HG02623 (cell line): ENCODE data around the gene C16orf95.

ENCODE experiments used
- ATAC-seq: cut with Tn5 transposase; IDR thresholded peaks from one replicate; pipeline ENCODE4 v1.9.1; 2021; ENCODE audit warnings: moderate library complexity; ENCODE audit not compliant: unreplicated experiment

The C16orf95 gene

GRCh38 chr16:87319997-87320491, 2.9 kb upstream of the C16orf95 start:
- no peak for ATAC-seq

DNA sequence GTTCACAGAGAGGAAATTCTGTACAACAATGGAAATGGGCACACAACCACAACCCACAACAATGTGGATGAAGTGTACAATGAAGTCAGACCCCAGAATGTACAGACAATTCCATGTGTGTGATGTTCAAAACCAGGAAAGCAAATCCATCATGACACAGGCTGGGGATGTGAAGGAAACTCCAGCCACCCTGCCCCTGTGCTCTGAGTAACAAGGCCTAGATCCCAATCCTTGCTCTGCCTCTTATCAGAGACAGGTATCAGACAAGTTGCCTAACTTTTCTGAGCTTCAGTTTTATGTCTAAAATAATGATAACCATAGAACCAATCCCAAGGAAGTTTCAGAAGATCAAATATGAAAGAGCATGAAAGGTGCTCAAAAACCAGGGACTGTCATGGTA, 1.8 kb upstream of the C16orf95 start:
- ATAC-seq: no peak

GRCh38 chr16:87317750-87318644, 805 bp upstream of the C16orf95 start:
- no peak for ATAC-seq

- no peak for ATAC-seq
Observed at GRCh38 chr16:87316450-87316922, 706 bp downstream of the C16orf95 start.

- ATAC-seq: no peak
Observed at GRCh38 chr16:87314990-87315420, 2.2 kb downstream of the C16orf95 start.

- no peak for ATAC-seq
Observed at GRCh38 chr16:87312008-87312407, 5.2 kb downstream of the C16orf95 start.

DNA sequence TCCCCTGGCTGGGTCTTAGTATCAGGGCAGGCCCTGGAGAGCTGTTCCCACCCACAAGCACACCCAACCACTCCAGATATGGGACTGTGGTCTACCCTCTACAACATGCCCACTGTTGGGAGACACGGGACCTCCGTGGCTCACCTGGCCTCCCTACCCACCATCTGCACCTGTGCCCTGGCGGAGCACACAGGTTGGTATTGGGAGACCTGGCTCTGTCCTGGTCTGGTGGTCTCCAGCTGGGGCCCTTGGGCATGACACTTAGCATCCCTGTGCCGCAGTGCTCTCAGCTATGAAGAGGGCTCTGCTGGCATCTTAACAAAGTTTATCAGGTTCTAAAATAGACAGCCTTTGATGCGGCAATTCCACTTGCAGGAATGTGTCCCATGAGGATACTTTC, 5.8 kb downstream of the C16orf95 start:
- ATAC-seq: no peak

DNA sequence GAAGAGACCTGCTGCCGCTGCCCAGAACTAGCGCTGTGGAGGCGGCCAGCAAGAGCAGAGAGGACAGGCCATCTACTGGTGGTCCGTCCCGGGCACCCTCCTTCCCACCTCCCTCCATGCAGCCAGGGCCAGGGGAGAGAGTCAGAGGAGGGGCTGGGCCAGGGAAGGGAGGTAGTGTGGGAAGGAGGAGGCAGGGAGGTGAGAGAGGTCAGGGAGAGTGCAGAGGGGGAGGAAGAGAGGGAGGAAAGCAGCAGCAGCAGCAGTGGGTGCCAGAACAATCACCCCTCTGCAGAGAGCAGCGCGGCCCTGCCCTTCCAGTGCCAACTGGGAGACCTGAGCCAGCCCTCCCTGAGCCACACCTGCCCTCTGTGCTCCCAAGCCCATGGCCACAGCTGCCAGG, 6.6 kb downstream of the C16orf95 start:
- no peak for ATAC-seq

DNA sequence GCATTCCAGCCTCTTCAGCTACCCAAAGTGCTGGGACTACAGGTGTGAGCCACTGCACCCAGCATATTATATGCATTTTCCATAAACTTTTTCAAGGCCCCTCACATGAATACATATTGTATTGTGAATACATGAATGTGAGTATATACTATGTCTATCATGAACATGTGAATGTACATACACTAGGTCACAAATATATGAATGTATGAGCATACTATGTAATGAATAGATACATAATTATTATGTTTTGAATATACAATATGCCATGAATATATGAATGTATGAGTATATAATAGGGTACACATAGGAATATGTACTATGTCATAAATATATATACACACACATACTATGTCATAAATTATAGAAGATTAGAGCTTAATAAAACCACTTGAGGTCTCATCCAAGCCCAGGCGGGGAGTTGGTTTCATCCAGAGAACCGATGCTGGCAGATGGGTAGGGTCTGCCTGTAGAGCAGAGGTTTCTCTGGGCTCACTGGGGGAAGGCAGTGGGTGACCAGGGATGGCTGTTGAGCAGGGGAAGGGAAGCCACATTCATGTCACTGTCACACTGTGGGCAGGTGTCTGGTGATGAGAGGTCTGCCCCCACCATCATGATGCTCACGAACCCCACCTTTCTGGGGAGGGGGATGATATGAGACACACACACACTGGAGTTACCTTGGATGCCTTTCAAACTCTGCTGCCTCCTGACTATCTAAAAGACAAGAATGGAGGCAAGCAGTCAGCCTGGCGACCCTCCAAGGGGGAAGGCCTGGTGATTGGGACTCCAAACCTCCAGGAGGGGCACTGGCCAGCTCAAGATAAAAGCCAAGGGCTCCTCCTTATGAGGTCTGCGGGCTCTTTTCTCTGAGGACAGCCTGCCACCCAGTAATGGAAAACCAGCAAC, 7.3 kb downstream of the C16orf95 start:
- no peak for ATAC-seq

GRCh38 chr16:87308826-87309225, 8.4 kb downstream of the C16orf95 start:
- no peak for ATAC-seq

- no peak for ATAC-seq
Observed at GRCh38 chr16:87306516-87306915, 10.7 kb downstream of the C16orf95 start.

GRCh38 chr16:87305505-87306391, 11.4 kb downstream of the C16orf95 start:
- no peak for ATAC-seq

DNA sequence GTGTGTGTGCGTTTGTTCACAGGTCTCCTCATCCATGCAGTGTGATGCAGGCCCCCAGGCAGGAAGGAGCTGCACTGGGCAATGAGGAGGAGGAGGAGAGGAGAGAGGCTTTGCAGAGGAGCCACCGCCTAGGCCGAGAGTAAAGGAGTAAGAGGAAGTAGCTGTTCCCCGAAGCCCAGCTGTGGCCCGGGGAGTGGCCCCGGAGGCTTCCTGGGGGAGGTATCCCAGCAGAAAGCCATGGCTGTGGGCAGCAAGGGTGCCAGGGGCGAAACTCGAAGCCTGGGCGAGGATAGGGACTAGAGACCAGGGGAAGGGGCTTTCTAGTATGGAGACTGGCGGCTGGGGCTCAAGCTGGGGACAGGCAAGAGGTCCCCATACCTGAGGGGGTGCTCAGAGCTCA, 12.2 kb downstream of the C16orf95 start:
- no peak for ATAC-seq

GRCh38 chr16:87303962-87304521, 13.2 kb downstream of the C16orf95 start:
- ATAC-seq: no peak

- no peak for ATAC-seq
Observed at GRCh38 chr16:87303431-87303930, 13.7 kb downstream of the C16orf95 start.

GRCh38 chr16:87298857-87299465, 18.2 kb downstream of the C16orf95 start:
- ATAC-seq: no peak

DNA sequence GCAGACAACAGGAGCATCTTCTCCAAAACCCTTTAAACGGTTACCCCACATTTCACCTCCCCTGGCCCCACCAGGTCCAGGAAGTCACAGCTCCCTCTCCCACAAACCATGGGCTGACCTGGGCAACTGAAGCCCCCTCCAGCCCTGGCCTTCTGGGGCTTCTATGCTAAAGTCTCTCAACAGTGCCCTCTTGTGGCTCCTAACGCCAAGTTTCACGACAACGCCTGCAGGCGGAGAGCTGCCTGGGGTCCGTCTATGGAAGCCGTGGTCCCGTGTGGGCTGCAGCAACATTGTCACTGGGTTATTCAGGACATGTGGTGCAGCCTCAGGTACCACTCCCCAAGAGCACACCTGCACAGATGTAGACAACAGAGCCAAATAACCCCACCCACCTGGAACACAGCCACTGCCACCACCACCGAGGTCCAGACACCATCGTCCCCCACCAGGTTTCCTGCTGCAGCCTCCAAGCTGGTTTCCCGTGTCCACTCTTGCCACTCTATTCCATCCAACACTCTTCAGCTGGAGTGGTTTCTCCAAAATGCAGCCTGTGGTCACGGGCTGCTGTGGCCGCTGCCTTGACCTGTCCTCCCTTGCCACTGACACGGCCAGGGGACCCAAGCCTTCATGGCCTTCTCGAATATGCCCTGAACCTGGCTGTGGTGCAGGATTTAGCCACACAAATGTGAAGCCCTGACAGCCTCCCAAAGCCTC, 19.1 kb downstream of the C16orf95 start:
- ATAC-seq: no peak

DNA sequence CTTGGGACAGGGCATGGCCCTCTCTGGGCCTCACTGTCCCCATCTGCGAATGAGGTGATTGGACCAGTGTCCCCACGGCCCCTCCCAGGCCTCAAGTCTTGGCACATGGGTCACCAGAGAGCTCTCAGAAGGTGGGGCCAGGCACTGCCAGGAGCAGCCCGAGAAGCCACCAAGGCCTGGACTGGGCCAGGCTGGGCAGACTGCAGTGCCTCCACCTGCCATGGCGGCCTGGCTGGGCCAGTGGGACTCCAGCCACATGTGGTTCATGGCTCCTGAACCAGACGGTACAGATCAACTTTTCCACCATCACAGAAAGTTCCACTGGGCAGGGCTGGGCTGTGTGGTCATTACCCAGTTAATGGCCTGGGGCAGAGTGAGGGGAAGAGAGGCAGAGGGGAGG, 19.8 kb downstream of the C16orf95 start:
- no peak for ATAC-seq
